Posterior vena cava (tissue), 2 donors: Measurements from ENCODE around the gene RPF1. TPM values are rescaled to one million over a fixed set of nuclear protein-coding genes. Genes with fewer than 3 reads are reported as not detected.
"Not testable (repeated sequence)": the region's sequence is repeated elsewhere in the genome, so short reads cannot be mapped to it uniquely, and the experiment has no call there.

Source experiments
- DNase-seq: peaks from one replicate; pipeline ENCODE4 v3.0.0-alpha.2; 2020; ENCODE audit warnings: low spot score
- intact Hi-C, 2 donors: fragments of 100-400 bp; cut with DNase I; formaldehyde crosslinking; loops; one replicate each; pipeline versions ENCODE4 v1.14.1 to v1.14.2; 2022 to 2023
- total RNA-seq, 2 donors: library from RNA; stranded (reverse); fragmentation: NEBNext Ultra II Directional; extraction: Animal tissue kit (Norgen Biotek cat#: 25700); gene quantifications; one replicate each; pipeline ENCODE4 v1.2.1, GENCODE V29; 2021
- donor health status: DM: yes; HTN: yes; CAD: no.
- donor health status: DM: yes; HTN: yes; CAD: no.

RPF1 gene
- total RNA-seq, 2 donors from 2014 or later = 23.2 to 27.3 TPM

DNA sequence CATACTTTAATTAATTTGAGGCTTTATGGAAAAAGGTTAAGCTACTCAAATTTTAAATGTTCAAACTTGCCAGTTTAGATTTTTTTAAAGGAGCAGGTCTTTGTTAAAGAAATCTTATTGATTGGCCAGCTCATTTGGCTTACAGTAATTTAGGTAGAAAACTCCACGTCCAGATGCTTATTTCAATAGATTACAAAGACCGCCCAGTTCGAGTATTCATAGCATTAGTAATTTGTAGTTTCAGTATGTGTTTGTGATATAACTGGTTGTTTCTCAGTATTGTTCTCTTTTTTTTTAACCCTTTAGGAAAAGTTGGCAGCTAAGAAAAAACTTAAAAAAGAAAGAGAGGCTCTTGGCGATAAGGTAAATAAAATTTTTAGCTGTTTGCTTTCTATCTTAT lies 1.6 kb downstream of the RPF1 start:
- intact Hi-C loops = no loop called here
- no peak for DNase-seq

DNA sequence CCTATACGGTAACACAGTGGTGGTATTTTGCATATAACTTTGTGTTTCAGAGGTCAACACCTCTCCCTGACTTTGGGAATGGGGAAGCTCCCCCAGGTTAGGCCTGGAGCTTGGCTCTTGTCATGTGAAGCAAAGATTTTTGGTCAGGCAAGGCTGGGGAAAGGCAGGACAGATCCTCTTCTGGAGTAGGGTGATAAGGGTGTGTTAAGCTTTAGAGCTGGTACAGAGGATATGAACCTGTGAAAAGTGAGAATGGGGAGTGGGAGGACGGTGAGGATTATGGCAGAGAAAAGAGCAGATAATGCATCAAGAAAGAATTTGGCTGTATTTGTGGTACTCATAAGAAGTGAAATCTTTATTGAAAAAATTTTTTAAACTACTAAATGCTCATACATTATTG lies 2.3 kb downstream of the RPF1 start:
- intact Hi-C loops = no loop called here
- no peak for DNase-seq

DNA sequence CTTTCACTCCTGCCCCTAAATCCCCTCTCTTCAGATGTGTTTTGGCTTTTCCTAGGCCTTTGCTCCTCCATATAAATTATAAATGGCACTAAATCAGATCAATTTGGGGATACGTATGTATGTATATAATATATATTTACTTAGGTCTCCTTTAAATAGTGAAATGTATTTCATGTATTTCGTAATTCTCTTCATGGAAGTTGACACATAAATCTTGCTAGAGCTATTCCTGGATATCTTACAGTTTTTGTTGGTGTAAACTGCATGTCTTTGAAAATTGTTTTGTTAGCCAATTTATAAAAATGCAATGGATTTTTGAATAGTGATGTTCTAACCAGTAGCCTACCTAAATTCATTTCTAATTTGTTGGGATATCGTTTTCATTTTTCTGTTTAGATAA lies 9.0 kb downstream of the RPF1 start:
- intact Hi-C loops = no loop called here
- no peak for DNase-seq

DNA sequence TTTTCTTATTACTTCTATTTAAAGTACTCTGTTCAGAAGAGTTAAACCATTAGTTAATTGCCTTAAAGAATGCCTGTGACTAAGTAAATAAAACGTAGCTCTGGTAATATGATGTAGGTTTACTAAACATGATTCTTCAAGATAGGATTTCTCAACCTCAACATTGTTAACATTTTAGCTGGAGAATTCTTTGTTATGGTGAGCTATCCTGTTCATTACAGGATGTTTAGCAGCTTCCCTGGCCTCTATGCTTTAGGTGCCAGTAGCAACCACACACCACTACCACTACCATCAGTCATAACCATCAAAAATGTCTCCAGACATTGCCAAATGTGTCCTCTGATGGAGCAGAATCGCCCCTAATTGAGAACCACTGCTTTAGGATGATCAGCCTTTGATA lies 10.7 kb downstream of the RPF1 start:
- intact Hi-C loops = no loop called here
- no peak for DNase-seq

DNA sequence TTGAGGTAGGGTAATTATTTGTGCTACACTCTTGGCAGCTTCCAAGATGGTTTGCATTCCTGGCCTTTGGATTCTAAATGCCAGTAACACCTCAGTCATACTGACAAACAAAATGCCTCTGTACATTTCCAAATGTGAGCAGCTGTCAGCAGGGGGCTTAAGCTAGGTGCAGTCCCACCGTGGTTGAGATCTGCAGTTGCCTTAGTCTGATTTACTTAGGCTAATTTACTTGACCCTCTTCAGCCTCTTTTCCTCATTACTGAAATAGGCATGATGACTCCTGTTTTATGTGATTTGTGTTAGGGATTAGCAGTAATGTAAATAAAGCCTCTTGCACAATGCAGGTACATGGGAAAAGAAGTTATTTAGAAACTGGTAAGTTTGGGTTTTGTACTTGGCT lies 13.7 kb downstream of the RPF1 start:
- DNase-seq = no peak
- intact Hi-C loops = no loop called here

DNA sequence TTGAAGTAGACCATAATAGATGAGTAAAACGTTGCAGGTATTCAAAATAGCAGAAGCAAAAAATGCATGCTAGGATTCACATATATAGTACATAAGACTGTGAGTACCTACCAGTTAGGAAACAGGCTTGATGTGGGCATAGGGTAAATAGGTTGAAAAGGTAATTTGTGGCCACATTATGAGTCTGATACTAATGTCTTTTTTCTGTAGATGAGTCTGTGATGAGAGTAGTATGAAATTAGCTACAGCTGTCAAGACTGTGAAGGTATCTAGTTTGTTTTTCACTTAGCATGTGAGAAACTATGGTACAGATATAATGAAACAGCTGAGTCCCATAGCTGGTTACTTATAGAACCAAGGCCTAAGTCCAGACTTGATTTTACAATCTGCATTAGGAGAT lies 14.7 kb downstream of the RPF1 start:
- no peak for DNase-seq
- intact Hi-C loops = no loop called here

DNA sequence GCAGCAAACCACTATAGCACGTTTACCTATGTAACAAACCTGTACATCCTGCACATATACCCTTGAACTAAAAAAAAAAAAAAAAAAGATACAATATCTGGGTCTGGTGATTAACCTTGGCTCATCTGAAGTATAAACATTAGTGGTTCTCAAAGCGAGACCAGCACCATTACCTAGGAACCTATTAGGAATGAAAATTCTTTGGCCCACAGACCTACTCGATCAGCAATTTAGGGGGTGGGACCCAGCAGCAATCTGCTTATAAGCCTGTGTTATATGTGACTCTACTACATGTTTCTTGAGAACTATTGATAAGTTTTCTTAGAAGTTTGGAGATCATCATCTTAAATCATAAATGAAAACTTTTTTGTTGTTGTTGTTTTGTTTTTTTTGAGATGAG lies 17.4 kb downstream of the RPF1 start:
- intact Hi-C loops = no loop called here
- no peak for DNase-seq

DNA sequence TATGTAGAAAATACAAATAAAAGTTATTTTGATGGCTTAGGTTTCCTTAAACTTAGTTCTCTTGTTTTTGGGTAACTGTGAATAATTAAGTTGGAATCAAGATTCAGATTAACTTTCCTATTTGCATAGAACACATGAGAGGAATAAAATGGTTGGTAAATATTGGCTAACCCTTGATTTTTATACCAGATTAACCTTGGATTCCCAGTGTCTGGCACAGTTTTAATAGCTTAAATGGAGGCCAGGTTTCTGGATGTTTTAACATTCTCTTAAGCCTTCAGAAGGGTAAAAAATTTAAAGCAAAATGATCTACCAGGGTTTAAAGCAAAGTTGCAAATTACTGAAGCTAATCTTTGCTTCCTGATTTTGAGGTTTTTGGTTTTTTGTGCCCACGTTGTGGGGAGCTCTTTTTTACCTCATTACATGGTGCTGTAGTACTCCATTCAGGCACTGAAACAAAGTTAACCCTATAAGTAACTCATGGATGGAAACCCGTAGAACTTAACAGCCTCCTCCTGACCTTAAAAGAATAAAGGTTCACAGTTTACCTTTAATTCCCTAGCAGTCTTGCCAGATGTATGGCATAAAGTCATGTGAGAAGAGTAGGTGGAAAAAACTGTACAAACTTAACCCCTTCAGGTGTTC lies 18.7 kb downstream of the RPF1 start:
- no peak for DNase-seq
- intact Hi-C loops = no loop called here

DNA sequence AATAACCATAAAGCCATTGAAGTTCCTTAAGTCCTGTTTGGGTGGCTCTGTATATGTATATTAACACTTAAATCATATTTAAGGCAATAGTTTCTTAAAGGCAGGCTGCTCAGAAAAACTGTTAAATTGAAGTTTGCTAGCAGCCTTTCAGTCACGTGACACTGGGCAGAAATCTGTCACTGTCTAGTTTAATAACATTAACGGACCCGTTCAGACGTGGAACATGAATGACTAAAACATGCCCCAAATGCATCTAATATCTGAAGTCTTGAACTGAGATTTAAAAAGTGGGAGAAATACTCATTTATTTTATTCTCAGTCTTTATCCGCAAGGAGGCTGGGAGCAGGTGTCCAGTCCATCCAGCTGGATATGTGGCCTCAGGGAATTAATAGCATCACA lies 23.9 kb downstream of the RPF1 start:
- intact Hi-C loops = loop anchor here in 1 of 2 donors (10.0 kb wide), 1 partner anchor 72 kb away; the partner anchor contains the start of gene CTBS
- DNase-seq = no peak

DNA sequence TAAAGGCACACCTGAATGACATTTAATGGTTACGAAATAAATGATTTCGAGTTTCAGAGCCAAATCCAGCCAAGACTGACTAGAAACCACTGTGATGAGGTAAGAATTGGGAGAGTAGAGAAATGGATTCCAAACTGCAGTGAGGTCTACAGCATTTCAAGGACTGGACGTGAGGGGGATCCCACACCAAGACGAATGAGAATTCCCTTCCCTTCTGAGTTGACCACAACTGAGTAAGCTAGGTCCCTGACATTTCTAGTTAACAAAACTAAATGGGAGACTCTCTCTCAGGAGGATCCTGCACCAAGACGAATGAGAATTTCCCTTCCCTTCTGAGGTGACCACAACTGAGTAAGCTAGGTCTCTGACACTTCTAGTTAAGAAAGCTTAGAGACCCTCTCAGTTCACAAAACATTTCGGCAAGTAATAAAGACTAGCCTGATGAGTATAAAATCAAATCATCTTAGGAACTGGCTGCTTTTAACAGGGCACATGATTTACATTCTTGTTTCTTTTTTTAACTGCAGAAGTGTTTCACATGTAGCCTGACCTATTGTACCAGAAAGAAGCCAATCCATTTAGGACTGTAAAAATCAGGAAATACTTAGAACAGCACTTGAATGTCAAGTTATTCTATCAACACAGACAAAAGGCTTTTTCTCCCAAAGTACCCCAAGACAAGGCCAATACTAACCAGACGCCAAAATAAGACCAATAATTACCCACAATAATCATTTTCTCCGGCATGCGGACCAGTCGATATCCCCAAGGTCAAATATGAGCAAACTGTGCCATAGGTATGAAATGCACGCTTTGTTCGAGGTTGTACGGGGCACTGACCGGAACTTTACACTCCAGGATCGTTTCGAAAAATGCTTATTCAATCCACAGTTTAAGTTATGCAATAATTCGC lies 25.8 kb downstream of the RPF1 start:
- no peak for DNase-seq
- intact Hi-C loops = loop anchor here in 1 of 2 donors (10.0 kb wide), 1 partner anchor 70 kb away; the partner anchor contains the start of gene CTBS

DNA sequence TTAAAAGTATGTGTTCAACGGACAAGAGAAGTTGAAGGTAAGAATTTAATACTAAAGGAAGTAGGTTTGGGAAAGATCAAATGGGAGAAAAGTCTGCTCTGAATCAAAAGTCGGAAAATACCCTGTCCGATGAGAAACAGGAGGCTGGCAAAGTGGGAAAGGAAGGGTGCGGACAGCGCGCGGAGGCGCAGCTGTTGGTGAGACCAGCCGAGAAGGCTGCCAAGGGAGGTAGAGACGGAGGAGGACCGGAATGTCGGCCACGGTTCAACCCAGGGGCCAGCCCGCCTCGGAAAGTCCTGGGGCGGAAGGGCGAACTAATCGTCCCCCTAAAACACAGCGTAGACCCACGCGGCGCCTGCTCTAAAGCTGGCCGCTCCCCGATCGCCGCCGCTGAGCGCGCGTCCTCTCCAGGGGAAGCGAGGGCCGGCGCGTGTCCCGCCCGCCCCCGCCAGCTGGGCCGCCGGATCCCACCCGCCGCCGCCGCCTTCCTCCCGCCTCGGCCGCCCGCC lies 26.5 kb downstream of the RPF1 start:
- no peak for DNase-seq
- intact Hi-C loops = loop anchor here in 1 of 2 donors (10.0 kb wide), 1 partner anchor 69 kb away; the partner anchor contains the start of gene CTBS

DNA sequence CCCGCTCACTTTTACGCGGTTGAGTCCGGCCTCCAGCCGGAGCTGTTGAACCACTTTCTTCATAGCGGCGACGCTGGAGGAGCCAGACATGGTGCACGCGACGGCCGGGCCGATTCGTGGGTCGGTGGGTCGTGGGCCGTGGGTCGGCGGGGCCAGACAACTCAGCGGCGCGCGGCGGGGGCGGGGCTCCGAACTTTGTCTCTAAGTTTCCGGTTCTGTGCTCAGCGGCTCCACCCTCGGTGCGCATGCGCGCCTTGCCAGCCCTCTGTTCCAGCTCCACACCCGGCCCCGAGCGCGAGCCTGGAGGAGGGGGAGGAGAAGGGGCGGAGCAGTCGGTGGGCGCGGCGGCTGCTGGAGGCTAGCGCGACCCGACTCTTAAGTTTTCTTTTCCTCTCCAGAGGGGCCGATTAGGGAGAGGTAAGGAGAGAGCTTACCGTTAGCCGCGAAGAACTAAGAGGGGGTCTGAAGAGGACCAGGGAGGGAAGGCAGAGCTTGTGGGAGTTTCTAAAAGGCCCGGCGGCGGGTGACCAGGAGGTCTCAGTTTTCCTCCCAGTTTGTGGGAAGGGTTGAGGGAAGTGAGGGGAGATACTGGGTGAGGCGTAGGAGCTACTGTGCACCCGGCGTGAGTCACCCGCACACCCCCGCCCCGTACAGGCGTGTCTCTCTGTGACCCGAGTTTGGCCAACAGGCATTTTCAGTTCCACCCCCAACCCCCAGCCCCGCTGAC lies 27.1 kb downstream of the RPF1 start, which contains the start of the genes GNG5 and SPATA1:
TSS of gene GNG5 (minus strand) at position 580 of the 727 bp plus-strand sequence. CDS start at position 90, 490 bp downstream.
TSS of gene SPATA1 (plus strand) at position 385 of the 727 bp plus-strand sequence. CDS start 9,974 bp downstream, outside the sequence.
- peak; percentile 100 for DNase-seq

DNA sequence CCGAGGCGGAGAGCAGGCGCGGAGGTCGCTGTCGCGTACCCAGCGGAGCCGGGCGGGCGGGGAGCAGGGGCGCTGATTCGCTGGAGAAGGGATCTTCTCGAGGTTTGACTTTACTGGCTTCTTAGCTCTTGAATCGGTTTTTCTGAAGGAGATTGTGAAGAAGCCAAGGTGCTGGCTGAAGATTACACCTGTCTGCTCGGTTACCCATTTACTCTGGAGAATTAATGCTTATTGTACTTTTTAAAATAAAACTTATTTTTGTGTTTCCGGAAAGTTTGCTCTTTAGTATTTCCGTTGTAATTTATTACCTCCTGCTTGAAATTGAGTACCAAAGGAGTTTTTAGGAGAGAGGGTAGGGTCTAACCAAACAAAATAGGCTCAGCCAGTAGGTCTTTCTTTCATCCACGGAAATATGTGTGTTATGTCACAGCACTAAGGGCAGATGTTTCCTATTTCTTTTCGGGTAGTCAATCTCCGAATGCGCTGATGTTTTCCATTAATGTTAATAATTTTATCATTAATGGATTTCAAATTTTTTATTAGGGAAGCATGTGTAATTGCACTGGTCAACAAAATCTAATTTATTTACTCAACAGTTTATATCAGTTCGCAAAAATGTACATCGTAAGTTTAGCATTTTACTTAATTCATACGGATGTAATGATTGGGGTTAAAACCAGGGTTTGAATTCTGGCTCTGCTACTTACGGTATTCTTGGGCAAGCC lies 27.8 kb downstream of the RPF1 start:
- intact Hi-C loops = loop anchor here in 1 of 2 donors (10.0 kb wide), 1 partner anchor 68 kb away; the partner anchor contains the start of gene CTBS
- no peak for DNase-seq

More for the DNA sequence above, 27.1 kb downstream of the RPF1 start, which contains the start of the genes GNG5 and SPATA1:
- intact Hi-C loops = loop anchor here in 1 of 2 donors (10.0 kb wide), 1 partner anchor 69 kb away; the partner anchor contains the start of gene CTBS

DNA sequence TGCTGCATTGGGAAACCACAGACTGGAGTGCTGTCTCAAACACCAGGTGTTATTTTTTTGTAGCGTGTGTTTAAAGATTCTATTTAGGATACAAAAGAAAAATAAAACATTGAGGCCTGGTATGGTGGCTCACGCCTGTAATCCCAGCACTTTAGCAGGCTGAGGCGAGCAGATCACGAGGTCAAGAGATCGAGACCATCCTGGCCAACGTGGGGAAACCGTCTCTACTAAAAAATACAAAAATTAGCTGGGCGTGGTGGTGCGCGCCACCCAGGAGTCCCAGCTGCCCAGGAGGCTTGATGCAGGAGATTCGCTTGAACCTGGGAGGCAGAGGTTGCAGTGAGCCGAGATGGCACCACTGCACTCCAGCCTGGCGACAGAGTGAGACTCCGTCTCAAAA lies 28.8 kb downstream of the RPF1 start:
- not testable (repeated sequence) for DNase-seq
- intact Hi-C loops = loop anchor here in 1 of 2 donors (10.0 kb wide), 1 partner anchor 67 kb away; the partner anchor contains the start of gene CTBS

DNA sequence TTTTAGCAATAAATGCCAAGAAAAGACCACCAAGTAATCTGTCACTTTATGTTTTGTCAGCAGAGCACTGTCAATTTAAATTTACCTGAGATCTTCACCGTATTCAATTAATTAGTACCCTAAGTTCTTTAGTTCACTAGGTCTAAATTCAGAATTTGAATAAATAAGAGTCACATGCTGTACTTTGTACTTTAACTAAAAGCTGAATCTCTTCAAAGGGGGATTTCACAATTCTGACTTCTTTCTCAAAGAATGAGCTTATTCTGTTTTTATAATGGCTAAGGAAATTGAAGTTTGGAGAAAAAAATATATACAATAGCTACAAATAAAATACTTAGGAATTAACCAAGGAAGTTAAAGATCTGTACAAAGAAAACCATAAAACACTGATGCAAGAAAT lies 29.4 kb downstream of the RPF1 start:
- intact Hi-C loops = loop anchor here in 1 of 2 donors (10.0 kb wide), 1 partner anchor 66 kb away; the partner anchor contains the start of gene CTBS
- DNase-seq = no peak

DNA sequence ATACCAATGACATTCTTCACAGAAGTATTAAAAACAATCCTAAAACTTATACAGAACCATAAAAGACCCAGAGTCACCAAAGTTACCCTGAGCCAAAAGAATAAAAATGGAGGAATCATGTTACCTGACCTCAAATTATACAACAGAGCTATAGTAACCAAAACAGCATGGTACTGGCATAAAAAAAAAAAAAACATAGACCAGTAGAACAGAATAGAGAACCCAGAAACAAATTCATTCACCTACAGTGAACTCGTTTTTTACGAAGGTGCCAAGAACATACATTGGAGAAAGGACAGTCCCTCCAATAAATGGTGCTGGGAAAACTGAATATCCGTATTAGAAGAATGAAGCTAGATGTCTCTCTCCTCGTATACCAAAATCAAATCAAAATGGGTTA lies 30.0 kb downstream of the RPF1 start:
- DNase-seq = no peak
- intact Hi-C loops = loop anchor here in 1 of 2 donors (10.0 kb wide), 1 partner anchor 66 kb away; the partner anchor contains the start of gene CTBS

DNA sequence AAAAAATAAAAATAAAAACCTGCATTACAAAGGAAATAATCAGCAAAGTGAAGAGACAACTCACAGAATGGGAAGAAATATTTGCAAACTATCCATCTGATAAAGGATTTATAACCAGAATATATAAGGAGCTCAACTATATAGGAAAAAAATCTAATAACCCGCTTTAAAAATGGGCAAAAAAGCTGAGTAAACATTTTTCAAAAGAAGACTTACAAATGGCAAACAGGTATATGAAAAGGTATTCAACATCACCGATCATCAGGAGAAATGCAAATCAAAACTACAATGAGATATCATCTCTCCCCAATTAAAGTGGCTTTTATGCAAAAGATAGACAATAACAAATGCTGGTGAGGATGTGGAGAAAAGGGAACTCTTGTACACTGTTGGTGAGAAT lies 31.1 kb downstream of the RPF1 start:
- no peak for DNase-seq
- intact Hi-C loops = no loop called here

DNA sequence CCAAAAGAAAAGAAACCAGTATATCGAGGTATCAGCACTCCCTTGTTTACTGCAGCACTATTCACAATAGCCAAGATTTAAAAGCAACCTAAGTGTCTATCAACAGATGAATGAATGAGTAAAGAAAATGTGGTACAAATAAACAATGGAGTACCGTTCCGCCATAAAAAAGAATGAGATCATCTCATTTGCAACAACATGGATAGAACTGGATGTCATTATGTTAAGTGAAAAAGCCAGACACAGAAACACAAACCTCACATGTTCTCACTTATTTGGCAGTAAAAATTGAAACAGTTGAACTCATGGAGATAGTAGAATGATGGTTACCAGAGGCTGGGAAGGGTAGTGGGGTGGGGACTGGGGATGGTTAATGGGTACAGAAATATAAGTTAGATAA lies 31.6 kb downstream of the RPF1 start:
- intact Hi-C loops = no loop called here
- no peak for DNase-seq
